Stimulated activated CD8-positive, alpha-beta memory T cell treated with anti-CD3 and anti-CD28 coated beads, Interleukin-7, amount 100 ng/mL, for 24 hours (primary cell): Measurements from ENCODE around the gene SSR2.

Experiments used
- DNase-seq: peaks from one replicate; pipeline ENCODE4 v3.0.0-alpha.2; 2020; ENCODE audit warnings: low read depth

The SSR2 gene

DNA sequence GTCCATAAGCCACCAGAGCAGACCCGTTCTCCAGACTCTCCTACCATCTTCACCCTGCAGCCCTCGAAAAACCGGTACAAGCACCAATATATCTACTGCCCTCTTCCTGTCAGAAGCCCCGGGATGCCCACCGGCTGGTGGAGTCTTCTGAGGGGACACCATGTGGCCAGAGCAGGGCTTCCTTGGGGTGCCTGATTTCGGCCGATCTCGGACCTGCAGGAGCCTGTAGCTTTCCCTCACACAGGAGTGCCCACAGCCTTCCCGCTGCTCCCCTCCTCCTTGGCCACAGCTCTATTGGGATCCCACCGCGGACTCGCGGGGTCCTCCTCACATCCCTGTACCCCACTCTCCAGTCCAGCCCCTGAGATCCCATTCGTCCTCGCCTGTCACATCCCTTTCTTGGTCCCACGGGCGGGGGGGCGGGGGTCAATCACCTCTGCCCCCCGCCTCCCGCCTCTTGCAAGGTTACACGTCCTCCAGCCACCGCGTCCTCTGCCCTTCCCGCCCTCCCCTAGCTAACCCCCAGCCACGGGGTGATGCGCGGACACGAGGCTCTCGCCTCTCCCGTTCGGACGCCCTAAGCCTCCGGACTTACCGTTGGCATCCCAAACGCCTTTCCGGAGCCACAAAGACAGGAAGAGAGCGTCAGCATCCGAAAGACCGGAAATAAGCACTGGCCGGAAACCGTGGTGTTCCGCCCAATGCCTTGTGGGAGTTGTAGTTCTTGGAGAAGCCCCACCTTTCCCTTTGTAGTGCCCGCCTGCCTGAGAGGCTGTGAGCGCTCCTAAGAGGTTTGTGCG is at the start of gene SSR2:
Gene SSR2 (minus strand): TSS at position 659 of the 800 bp plus-strand sequence. CDS start 784 bp downstream, outside the sequence.
- peak; percentile 62 for DNase-seq

DNA sequence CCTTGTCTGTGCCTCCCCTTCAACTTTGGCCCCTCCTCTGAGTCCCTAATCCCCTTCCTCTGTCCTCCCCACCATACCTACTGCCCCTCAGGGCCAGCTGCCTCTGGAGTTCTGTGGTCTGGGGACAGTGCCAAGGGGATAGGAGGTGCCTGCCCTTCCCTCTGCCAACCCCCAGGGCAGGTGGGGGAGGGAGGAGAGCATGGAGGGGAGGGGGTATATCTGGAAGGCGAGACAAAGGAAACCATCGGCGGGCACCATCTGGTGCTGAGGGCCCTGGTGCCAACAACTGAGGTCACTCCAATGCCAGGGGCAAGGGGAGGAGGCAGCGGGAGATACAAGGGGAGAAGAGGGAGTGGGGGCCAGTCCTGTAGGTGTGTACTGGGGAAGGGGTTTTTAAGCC is 49.8 kb upstream of the SSR2 start:
- no peak for DNase-seq

DNA sequence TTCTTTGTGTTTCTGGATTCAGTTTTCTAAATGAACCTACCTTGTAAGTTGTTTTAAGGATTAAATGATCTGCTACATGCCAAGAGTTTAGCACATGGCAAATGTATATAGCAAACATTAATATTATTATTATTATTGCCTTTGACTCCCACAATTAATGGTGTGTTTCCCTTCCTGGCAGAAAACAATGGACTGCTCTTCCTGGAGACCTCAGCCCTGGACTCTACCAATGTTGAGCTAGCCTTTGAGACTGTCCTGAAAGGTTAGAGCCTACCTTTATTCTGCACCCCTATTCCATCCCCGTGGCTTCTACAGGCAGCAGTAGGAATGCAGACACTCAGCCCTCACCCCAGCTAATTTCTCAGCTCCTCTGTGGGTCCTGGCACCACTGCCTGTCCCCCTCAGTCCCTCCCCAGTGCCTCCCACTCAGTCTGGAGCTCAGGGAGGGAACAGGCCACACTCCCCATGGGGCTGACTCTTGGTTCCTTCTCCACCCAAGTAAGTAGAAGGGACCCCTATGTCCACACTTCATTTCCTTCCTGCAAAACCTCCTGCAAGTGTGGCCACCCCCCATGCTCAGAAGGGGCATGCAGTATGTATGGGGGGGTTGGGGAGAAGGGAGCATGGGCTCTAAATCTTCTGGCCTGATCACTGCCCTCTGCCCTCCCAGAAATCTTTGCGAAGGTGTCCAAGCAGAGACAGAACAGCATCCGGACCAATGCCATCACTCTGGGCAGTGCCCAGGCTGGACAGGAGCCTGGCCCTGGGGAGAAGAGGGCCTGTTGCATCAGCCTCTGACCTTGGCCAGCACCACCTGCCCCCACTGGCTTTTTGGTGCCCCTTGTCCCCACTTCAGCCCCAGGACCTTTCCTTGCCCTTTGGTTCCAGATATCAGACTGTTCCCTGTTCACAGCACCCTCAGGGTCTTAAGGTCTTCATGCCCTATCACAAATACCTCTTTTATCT is 49.0 kb upstream of the SSR2 start:
- no peak for DNase-seq

DNA sequence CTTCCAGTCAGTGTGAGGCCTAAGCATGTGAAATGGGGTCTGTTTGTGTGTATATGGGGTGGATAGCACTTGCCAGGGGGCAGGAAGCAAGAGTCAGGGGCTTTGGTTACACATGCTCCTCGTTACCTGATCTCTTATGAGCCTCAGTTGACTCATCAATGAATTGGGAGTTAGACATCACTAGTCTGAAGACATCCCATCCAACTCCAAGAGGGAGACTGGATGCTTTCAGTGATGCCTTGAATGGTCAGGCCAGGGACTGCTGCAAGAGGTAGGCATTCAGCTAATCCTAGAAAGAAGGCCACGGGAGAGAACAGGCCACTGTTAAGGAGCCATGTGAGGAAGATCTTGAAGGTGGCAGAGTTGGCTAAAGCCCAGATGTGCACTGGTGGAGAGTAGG is 46.5 kb upstream of the SSR2 start:
- DNase-seq: no peak

DNA sequence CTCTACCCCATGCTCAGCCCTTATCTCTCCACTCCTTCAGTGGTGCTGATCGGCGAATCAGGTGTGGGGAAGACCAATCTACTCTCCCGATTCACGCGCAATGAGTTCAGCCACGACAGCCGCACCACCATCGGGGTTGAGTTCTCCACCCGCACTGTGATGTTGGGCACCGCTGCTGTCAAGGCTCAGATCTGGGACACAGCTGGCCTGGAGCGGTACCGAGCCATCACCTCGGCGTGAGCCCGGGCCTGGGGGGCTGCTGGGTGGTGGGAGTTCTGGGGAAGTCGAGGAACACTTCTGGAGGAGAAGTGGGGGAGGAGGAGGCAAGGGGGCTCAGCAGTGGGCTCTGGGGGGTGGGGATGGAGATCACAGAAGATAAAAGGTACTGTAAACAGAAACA is 45.1 kb upstream of the SSR2 start:
- DNase-seq: no peak

DNA sequence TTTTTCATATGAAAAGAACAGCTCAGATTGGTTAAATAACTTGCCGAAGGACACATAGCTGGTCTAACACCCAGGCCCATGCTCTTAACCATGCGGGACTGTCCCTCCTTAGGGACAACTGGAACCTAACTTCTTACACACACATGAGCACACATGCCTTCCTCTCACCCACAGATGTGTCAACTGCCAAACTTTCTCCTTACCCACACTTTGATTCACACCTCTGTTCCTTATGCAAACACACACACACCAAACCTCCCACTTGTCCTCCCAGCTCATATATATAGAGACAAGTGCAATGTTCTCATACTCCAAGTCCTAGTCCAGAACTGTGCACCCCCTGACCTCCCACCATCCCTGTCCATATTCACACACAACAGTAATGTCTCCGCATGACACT is 44.5 kb upstream of the SSR2 start:
- no peak for DNase-seq

DNA sequence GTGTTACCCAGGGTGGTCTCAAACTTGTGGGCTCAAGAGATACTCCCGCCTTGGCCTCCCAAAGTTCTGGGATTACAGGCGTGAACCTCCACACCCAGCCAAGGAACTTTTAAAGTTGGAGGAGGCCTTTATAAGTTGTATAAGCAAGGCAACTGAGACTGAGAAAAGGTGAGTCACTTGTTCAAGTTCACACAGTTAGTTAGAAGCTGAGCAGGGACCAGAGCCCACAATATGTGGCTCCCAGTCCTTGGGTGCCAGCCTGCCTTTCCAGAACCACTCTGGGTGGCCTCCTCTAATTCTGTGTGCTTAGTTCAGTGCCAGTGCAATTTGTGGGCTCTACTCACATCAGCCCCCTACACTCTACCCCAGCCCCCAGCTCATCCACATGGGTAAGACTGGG is 43.9 kb upstream of the SSR2 start:
- DNase-seq: no peak

DNA sequence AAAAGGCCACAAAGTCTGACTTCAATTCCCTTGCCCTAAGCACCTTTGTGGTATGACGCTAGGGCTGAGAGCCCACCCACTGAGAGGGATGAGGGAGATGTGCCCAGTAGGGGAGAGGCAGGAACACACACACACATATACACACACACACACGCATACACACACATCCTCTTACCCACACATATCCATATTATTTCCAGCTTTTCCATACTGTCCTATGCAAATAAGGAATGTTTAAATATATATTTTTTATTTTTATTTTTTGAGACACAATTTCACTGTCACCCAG is 43.2 kb upstream of the SSR2 start:
- DNase-seq: no peak

DNA sequence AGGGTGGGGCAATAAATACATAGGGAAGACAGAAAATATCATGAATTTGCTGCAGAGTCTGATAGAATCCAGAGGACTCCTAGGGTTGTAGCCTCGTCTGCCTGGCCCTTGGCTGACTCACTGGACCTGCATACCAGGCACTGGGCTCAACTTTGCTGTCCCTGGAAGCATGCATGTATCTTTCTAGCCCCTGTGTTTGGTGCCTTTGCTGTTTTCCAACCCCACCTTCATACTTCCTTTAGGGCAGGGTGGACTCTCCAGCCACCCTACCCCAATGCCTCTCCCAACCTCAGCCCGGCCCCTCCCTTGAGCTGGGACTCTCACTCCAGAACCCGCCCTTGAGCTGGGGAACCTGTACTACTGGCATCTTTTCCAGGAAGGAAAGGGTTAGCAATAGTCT is 41.4 kb upstream of the SSR2 start:
- DNase-seq: no peak

DNA sequence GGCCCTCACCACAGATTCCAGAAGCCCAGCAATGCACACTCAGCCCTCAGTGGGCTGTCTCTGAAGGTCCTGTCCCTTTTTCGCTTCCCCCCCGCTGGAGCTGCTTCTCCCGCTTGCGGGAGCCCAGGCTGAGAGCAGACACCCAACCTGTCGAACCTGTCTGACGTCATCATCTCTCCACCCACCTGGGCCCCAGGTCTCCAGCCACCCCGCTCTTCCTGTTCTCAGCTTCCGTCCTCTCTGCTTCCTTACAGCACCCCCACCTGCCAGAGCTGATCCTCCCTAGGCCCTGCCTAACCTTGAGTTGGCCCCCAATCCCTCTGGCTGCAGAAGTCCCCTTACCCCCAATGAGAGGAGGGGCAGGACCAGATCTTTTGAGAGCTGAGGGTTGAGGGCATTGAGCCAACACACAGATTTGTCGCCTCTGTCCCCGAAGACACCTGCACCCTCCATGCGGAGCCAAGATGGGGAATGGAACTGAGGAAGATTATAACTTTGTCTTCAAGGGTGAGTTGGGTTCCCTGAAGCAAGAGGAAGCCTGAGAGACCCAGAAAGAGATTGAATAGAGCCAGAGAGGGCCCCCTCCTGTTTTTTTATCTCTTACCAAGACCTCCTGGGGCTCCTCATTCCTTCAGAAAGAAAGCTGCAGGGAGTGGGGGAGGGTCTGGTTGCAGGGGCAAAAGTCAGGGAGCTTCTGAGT is 40.3 kb upstream of the SSR2 start, which contains the start of gene RAB25:
Gene RAB25 (plus strand): TSS at position 224 of the 700 bp plus-strand sequence. CDS start 241 bp downstream, at position 465.
- DNase-seq: no peak

DNA sequence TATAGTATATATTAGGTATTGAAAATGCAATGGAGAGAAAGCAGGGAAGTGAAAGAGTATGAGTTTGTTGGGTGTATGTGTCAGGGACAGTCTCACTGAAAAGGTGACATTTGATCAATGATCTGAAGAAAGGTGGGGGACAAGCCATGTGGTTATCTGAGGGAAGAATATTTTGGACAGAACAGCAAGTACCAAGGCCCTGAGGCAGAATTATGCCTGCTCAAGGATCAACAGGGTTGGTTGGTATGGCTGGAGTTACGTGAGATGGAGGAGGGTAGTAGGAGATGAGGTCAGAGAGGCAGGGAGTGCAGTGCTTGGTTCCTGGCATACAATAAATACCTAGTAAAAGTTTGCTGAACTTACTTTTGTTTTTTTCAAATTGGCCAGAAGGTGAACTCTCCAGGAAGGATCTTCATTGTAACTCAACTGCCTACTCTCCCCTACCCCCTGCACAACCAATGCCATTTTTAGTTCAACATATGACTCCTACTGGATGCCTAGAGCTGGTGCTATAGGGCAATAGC is 35.6 kb upstream of the SSR2 start:
- no peak for DNase-seq

DNA sequence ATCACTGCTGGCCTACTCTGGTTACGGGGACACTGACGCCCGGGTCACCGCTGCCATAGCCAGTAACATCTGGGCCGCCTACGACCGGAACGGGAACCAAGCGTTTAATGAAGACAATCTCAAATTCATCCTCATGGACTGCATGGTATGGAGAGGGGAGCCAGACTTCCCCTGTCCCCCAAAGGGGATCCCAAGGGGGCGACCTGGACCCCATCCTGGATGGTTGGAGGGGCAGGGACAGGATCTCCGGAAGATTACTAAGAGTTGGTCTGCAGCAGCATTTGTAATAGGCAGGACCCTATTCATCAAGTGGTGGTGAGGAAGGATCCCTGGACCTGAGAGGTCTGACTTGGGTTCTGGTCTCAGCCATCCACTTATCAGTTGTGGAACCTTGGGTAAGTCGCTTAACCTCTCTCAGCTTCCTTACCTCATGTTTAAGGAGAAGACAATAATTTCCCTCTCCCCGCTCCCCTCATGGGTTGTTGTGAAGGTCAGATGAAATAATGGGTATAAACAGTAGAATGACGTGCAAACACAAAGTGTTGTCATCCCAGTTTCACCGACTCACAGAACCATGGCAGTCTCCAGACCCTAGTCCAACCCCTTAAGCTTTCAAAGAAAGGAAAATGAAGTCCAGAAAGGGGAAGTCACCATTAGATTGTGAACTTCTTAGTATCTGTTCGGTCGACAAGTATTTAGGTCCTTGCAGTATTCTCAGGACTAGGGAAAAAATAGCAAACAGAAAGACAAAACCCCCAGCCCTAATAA is 34.7 kb upstream of the SSR2 start:
- DNase-seq: no peak

DNA sequence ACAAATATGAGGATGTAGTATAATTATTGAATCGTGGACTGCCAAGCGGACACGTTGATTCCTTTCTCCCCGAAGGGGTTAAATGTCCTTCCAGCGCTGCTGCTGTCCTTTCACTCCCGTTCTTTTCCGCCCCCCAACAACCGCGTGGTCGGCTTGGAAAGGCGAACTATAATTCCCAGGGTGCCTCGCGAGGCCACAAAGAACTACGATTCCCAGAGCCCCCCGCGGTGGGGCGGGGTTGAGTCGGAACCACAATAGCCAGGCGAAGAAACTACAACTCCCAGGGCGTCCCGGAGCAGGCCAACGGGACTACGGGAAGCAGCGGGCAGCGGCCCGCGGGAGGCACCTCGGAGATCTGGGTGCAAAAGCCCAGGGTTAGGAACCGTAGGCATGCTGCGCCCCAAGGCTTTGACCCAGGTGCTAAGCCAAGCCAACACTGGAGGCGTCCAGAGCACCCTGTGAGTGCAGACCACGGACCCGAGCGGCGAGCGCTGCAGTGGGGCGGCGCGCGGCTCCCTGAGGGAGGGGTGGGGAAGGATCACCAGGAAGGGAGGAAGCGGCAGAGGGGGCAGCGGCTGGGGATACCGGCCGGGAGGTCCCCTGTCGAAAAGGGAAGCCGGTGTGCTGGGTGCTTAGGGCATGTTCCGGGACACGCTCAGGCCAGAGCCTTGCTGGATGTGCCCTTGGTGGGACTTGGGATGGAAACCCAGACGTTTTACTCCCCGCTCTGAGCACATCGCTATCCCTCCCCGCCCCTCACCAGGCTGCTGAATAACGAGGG is 33.9 kb upstream of the SSR2 start, which contains the start of gene LAMTOR2:
Gene LAMTOR2 (plus strand): TSS at position 283 of the 781 bp plus-strand sequence. CDS start 108 bp downstream, at position 391.
- DNase-seq: peak; percentile 96

DNA sequence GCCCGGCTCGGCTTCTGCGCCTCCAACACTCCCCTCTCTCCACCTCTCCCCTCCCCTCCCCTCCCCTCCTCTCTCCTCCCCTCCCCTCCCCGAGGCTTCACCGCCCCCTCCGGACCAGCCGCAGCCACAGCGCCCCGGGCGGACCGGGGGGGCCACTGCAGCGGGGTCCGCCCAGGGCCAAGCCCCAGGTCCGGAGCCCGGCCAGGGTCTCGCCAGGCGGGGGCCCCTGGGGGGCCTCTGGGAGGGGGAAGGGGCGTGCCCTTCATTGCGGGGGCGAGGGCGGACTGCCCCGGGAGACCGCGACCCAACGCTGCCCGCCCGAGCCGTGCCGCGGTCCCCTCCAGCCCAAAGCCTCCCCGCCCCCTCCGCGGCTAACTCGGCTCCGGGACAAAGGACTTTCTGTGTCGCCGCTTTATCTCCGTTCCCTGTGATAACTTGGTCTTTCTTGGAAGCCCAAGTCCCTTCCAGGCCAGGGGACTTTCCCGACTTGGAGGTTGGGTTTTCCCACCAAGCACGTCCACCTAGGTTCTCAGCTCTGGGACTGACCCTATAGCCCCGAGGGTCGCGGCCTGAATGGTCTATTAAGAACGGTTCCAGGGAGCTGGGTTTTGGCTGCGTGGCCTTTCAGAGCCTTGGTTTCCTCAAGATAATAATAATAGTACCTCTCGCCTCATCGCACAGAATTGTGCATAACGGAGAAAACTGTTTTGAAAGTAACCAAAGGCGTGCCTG is 33.2 kb upstream of the SSR2 start, which contains the start of gene UBQLN4:
Gene UBQLN4 (minus strand): TSS at position 31 of the 732 bp plus-strand sequence. CDS start 97 bp downstream, outside the sequence.
- peak; percentile 64 for DNase-seq

DNA sequence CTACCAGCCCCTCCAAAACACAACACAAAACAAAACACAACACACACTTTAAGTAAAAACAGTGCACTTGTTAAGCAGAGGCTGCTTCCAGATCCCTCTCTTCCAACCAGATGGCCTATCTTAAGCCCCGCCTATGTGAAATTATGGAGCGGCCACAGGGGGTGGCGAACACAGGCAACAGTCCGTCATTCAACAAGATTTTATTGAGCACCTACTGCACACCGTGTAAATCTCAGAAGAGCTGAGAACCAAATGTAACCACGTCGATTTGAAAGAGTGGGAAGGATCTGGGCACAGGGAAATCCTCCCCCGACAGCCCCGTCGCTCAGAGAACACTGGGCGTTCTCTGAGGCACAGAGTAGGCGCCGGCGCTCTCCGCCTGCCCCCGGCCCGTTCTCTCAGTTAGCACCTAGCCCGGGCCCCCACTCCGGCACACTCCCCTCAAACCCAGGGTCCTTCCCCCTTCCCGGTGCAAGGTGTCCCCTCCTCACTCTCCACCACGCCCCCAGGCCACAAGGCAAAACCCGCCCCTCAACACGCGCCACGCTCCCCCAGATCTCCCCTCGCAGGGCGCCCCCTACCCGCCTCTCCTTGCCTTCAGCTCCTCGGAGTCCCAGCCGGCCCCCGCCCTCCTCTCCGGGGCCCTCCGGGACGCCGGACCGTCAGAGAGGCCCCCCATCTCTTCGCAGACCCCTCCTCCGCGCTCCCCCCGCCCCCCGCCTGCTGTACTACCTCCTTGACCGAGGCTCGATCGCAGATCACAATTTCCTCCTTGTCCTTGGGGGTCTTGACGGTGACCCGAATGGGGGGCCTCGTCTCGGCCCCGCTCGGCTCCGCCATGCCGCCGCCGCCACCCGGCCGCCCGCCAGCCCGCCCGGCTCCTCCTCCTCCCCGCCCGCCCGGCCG is 32.4 kb upstream of the SSR2 start:
- DNase-seq: peak; percentile 53

DNA sequence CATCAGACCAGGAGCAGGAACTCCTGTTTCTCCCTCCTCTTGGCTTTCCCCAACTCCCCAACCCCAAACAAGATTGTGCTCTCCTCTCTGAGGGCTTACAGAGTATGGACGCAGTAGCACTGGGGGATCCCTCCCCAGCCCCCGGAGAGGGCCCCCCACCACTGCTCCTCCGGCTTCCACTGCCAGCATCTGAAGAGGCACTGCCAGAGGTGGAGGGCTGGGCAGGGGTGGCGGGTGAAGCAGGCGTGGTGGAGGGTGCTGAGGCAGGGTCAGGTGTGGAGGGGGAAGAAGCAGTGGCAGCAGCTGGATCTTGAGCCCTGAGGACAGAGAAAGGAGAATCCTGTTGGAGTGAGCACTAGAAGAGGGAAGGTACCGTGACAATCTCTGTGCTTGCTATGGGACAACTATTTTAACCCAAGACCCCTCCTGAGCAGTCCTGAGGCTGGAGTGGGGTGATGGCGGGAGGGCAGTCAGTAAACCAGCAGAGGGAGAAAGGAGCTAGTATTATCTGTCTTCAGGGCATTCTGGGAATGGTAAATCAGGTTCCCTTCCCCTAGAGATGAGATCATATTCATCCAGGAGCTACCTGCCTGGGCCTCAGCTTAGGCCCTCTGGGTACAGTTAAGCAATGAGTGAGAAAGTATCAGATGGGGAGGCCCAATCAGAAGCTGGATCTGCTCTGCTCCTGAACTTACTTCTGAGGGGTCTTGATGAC is 30.4 kb upstream of the SSR2 start:
- DNase-seq: no peak

DNA sequence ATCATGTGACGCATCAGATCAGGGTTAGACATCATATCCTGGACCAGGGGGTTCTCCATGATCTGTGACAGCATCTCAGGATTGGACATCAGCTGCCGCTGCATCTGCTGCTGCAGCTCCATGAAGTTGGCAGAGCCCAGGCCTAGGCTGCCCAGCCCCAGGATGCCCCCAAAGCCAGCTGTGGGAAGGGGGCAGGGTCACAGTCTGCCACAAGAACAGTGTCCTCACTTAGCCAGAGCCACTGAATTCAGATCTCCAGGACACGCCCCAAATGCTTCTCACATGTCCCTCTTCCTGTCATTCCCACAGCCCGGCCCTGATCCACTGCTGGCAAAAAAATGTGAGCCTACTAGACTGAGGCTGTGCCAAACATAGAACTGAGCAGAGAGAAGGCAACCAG is 29.6 kb upstream of the SSR2 start:
- DNase-seq: no peak
